IMR-90 (cell line): ENCODE data around the gene HYAL1.

Experiments used
- CTCF ChIP-seq: conservative IDR thresholded peaks from 2 replicates; pipeline ENCODE4 v1.5.1; 2012; ENCODE audit warnings: mild to moderate bottlenecking, low read depth, low read length, improper control_type of control experiment
- POLR2A ChIP-seq: IDR thresholded peaks from 2 replicates; pipeline ENCODE4 v1.6.1; 2012; ENCODE audit warnings: mild to moderate bottlenecking, low read depth, low read length

- no peak for TF ChIP-seq CTCF
- no peak for TF ChIP-seq POLR2A
These were observed 52.2 kb downstream of the HYAL1 start for GRCh38 chr3:50251220-50251619.
